HepG2 (cell line): Measurements from ENCODE around the gene EPHA2. TPM values are rescaled to one million over a fixed set of nuclear protein-coding genes. Genes with fewer than 3 reads are reported as not detected.

Experiments used
- ESRRA ChIP-seq: sonication (generic); formaldehyde crosslinking; IDR thresholded peaks from 2 replicates; pipeline ENCODE4 v1.5.1; 2020; ENCODE audit warnings: mild to moderate bottlenecking, low read depth, missing genetic modification reagents
- FOXA3 ChIP-seq: IDR thresholded peaks from 2 replicates; pipeline ENCODE4 v1.6.1; 2016; ENCODE audit warnings: missing genetic modification reagents, missing compliant biosample characterization
- FOXP4 ChIP-seq: sonication (generic); formaldehyde crosslinking; IDR thresholded peaks from 2 replicates; pipeline ENCODE4 v1.4.0; 2020; ENCODE audit warnings: missing genetic modification reagents
- GATA4 ChIP-seq: sonication (generic); IDR thresholded peaks from 2 replicates; pipeline ENCODE4 v1.6.1; 2016; ENCODE audit warnings: antibody characterized with exemption, low read depth, borderline replicate concordance
- IKZF1 ChIP-seq: fragments of 450-650 bp; IDR thresholded peaks from 2 replicates; pipeline ENCODE4 v1.7.1; 2016
- NFE2L2 ChIP-seq: fragments of 150-350 bp; IDR thresholded peaks from 2 replicates; pipeline ENCODE4 v1.6.1; 2014; ENCODE audit warnings: low read length
- NR0B2 ChIP-seq: sonication (generic); formaldehyde crosslinking; IDR thresholded peaks from 2 replicates; pipeline ENCODE4 v1.4.0; 2020; ENCODE audit warnings: mild to moderate bottlenecking, missing genetic modification reagents
- ZBTB37 ChIP-seq: sonication (generic); formaldehyde crosslinking; IDR thresholded peaks from 2 replicates; pipeline ENCODE4 v1.4.0; 2020; ENCODE audit warnings: mild to moderate bottlenecking, missing genetic modification reagents
- ZBTB7A ChIP-seq: sonication (generic); formaldehyde crosslinking; IDR thresholded peaks from 2 replicates; pipeline ENCODE4 v1.8.0; 2022; ENCODE audit warnings: mild to moderate bottlenecking, missing genetic modification reagents
- ZMYM3 ChIP-seq: sonication (generic); formaldehyde crosslinking; IDR thresholded peaks from 2 replicates; pipeline ENCODE4 v1.5.1; 2020; ENCODE audit warnings: mild to moderate bottlenecking, missing genetic modification reagents
- ZNF260 ChIP-seq: sonication (generic); formaldehyde crosslinking; IDR thresholded peaks from 2 replicates; pipeline ENCODE4 v1.4.0; 2020; ENCODE audit warnings: missing genetic modification reagents, low read depth, mild to moderate bottlenecking, borderline replicate concordance
- ZNF296 ChIP-seq: sonication (generic); formaldehyde crosslinking; conservative IDR thresholded peaks from 2 replicates; pipeline ENCODE4 v1.5.0; 2020; ENCODE audit warnings: mild to moderate bottlenecking, missing genetic modification reagents
- ZNF468 ChIP-seq: sonication (generic); formaldehyde crosslinking; IDR thresholded peaks from 2 replicates; pipeline ENCODE4 v1.8.0; 2022; ENCODE audit warnings: mild to moderate bottlenecking, moderate library complexity, missing genetic modification reagents
- ZNF567 ChIP-seq: sonication (generic); formaldehyde crosslinking; IDR thresholded peaks from 2 replicates; pipeline ENCODE4 v1.8.1; 2023; ENCODE audit warnings: mild to moderate bottlenecking, missing genetic modification reagents, borderline replicate concordance
- ZNF569 ChIP-seq: sonication (generic); formaldehyde crosslinking; IDR thresholded peaks from 2 replicates; pipeline ENCODE4 v1.5.0; 2020; ENCODE audit warnings: mild to moderate bottlenecking, missing genetic modification reagents, moderate library complexity, borderline replicate concordance
- ZNF768 ChIP-seq: sonication (generic); formaldehyde crosslinking; IDR thresholded peaks from 2 replicates; pipeline ENCODE4 v1.4.0; 2020; ENCODE audit warnings: missing genetic modification reagents
- ZUFSP ChIP-seq: sonication (generic); formaldehyde crosslinking; IDR thresholded peaks from 2 replicates; pipeline ENCODE4 v1.9.0; 2021; ENCODE audit warnings: missing genetic modification reagents, mild to moderate bottlenecking, borderline replicate concordance
- polyA plus RNA-seq, 8 experiments: library from polyadenylated mRNA; depleted of rRNA in 3 of 8; stranded (reverse) in 7 of 8; unstranded in 1 of 8; fragments of >200 nt; fragmentation: Illumina TruSeq in 4 of 8; extraction: Trizol in 4 of 8; gene quantifications; 2 replicates each; pipeline versions ENCODE4 v1.2.1 to v1.2.3, GENCODE V29; 2011 to 2016; ENCODE audit warnings: low read depth in 4 of 8, missing spikeins in 1 of 8, mixed read lengths in 1 of 8; ENCODE audit not compliant: insufficient read depth in 1 of 8
- total RNA-seq, 5 experiments: library from RNA; depleted of rRNA; stranded (reverse); fragments of >200 nt; fragmentation: Illumina TruSeq; extraction: Trizol; gene quantifications; 2 replicates each; pipeline ENCODE4 v1.2.3, GENCODE V29; 2016; ENCODE audit warnings: low read depth in 1 of 5
- TF ChIP-seq, protein P1 (sequence below): sonication (generic); formaldehyde crosslinking; IDR thresholded peaks from 2 replicates; pipeline ENCODE4 v1.8.0; 2022; ENCODE audit warnings: missing genetic modification reagents, mild to moderate bottlenecking, inconsistent platforms, borderline replicate concordance

EPHA2 gene
- total and polyA plus RNA-seq, 2 of the 13 experiments (the other 11 are each of a cell fraction or from before 2014, with no cell fraction given): 33.6 to 53.6 TPM

- peak; percentile 93 for TF ChIP-seq ZBTB7A (CRISPR knock-in tag)
- no peak for TF ChIP-seq ZNF296 (CRISPR knock-in tag)
- peak; percentile 58; the same call in 1 of the 2 replicates for TF ChIP-seq ZMYM3 (CRISPR knock-in tag)
- no peak for TF ChIP-seq ESRRA (CRISPR knock-in tag)
- no peak for TF ChIP-seq FOXP4
- TF ChIP-seq ZNF468: no peak
- no peak for TF ChIP-seq ZNF567
- TF ChIP-seq GATA4: no peak
- no peak for TF ChIP-seq FOXA3 (CRISPR knock-in tag)
- TF ChIP-seq, protein P1, sequence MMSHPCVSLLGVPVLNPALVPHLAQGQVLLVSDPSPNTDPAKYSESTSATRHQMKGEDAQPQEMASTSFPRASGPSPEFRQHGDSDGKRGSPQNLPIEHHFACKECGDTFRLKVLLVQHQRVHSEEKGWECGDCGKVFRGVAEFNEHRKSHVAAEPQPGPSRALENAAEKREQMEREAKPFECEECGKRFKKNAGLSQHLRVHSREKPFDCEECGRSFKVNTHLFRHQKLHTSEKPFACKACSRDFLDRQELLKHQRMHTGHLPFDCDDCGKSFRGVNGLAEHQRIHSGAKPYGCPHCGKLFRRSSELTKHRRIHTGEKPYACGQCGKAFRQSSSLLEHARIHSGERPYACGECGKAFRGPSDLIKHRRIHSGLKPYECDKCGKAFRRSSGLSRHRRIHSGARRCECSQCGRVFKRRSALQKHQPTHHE (CRISPR knock-in tag): no peak; the same call in 1 of the 2 replicates
- no peak for TF ChIP-seq IKZF1
- no peak for TF ChIP-seq ZNF569
- no peak for TF ChIP-seq ZNF768 (CRISPR knock-in tag)
- no peak for TF ChIP-seq ZNF260 (CRISPR knock-in tag)
- no peak for TF ChIP-seq NFE2L2
- TF ChIP-seq ZBTB37 (CRISPR knock-in tag): peak; percentile 39; the same call in 1 of the 2 replicates
- TF ChIP-seq ZUFSP: no peak
- TF ChIP-seq NR0B2: no peak
These were observed 9.4 kb downstream of the EPHA2 start (continued) for GRCh38 chr1:16146279-16147155.
